ENCODE measurements around the gene IPP. TPM values are rescaled to one million over a fixed set of nuclear protein-coding genes. Genes with fewer than 3 reads are reported as not detected.

Gene IPP
- total and polyA plus RNA-seq, 8 donors = 3.1 to 11.3 (median 8.5) TPM

DNA sequence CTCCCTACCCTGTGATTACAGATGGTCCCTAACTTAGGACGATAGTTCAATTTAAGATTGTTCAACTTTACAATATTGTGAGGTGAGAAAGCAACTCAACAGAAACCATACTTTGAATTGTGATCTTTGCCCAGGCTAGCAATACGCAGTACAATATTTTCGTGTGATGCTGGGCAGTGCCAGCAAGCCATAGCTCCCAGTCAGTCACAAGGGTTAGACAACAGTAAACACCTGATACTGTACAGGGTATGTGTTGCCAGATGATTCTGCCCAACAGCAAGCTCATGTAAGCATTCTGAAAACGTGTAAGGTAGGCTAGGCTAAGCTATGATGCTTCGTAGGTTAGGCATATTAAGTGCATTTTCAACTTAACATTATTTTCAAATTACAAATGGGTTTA lies 76.0 kb downstream of the IPP start:
- H3K4me3 ChIP-seq = no peak overlapping the region
- WGBS, 2 donors = 55 to 56% methylated on average over 5 of the region's 5 CpGs
- no peak overlapping the region for H3K27ac ChIP-seq
- FAIRE-seq = no peak
- TF ChIP-seq CTCF (IDR thresholded peaks at IDR 0.05) = no peak
- intact Hi-C loops (cut with DNase I) = no loop called here
- no peak for DNase-seq
- no peaks in the 10 kb centered on the region for H3K9me3 ChIP-seq
- H3K36me3 ChIP-seq = no peaks in the 10 kb centered on the region
- H3K4me1 ChIP-seq = peaks cover 8 to 36% (median 24%) of the 10 kb centered on the region in 3 donors
- ATAC-seq = peak in 2 of 4 donors; percentile 30 to 49
- H3K27me3 ChIP-seq = no peaks in the 10 kb centered on the region

- Histone ChIP-seq H3K9me3 (no peaks in the 10 kb centered on the region), H3K4me1 (peaks cover 4 to 33% (median 19%) of the 10 kb centered on the region in 3 donors), H3K27ac (no peak overlapping the region), H3K36me3 (no peaks in the 10 kb centered on the region), H3K27me3 (no peaks in the 10 kb centered on the region), H3K4me3 (no peak overlapping the region)
- DNase-seq (no peak), ATAC-seq (no peak), FAIRE-seq (no peak)
- 94% methylated on average over 4 of the region's 4 CpGs for WGBS, 2 donors
- no peak for TF ChIP-seq CTCF (IDR thresholded peaks at IDR 0.05)
- intact Hi-C loops (cut with DNase I) = no loop called here
Observed at GRCh38 chr1:45673956-45674355, 76.5 kb downstream of the IPP start.

GRCh38 chr1:45669859-45670655 lies 80.4 kb downstream of the IPP start:
- Histone ChIP-seq H3K36me3 (no peaks in the 10 kb centered on the region), H3K4me3 (no peak overlapping the region), H3K27me3 (no peaks in the 10 kb centered on the region), H3K27ac (no peak overlapping the region), H3K9me3 (no peaks in the 10 kb centered on the region), H3K4me1 (peaks cover 0 to 15% (median 7%) of the 10 kb centered on the region in 3 donors)
- no peak for FAIRE-seq
- no peak for TF ChIP-seq CTCF (IDR thresholded peaks at IDR 0.05)
- WGBS, 2 donors = 74 to 86% methylated on average over 6 of the region's 6 CpGs
- no peak for ATAC-seq
- DNase-seq = no peak
- intact Hi-C loops (cut with DNase I) = no loop called here

GRCh38 chr1:45669379-45669778 lies 81.1 kb downstream of the IPP start:
- WGBS, 2 donors = 16 to 33% methylated on average over 1 of the region's 1 CpG
- DNase-seq = no peak
- H3K36me3 ChIP-seq = no peaks in the 10 kb centered on the region
- no peaks in the 10 kb centered on the region for H3K9me3 ChIP-seq
- no peak for TF ChIP-seq CTCF (IDR thresholded peaks at IDR 0.05)
- intact Hi-C loops (cut with DNase I) = no loop called here
- ATAC-seq = no peak
- no peaks in the 10 kb centered on the region for H3K27me3 ChIP-seq
- no peak overlapping the region for H3K4me3 ChIP-seq
- no peak overlapping the region for H3K27ac ChIP-seq
- peaks cover 0 to 15% (median 7%) of the 10 kb centered on the region in 3 donors for H3K4me1 ChIP-seq
- no peak for FAIRE-seq

DNA sequence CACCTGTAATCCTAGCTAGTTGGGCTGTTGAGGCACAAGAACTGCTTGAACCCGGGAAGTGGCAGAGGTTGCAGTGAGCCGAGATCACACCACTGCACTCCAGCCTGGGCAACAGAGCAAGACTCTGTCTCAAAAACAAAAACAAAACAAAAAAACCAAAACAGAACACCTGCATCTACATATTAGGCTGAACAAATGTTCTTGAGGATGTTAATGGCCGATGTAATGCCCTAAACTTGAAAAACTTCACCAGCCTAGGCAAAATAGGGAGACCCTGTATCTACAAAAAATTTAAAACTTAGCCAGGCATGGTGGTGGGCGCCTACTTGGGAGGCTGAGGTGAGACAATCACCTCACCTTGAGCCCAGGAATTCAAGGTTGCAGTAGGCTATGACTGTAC lies 81.9 kb downstream of the IPP start:
- Histone ChIP-seq H3K4me1 (peaks cover 0 to 15% (median 7%) of the 10 kb centered on the region in 3 donors), H3K36me3 (no peaks in the 10 kb centered on the region), H3K9me3 (no peaks in the 10 kb centered on the region), H3K27me3 (no peaks in the 10 kb centered on the region), H3K27ac (no peak overlapping the region), H3K4me3 (no peak overlapping the region)
- DNase-seq (no peak), ATAC-seq (peak in 2 of 4 donors; percentile 39 to 50), FAIRE-seq (no peak)
- TF ChIP-seq CTCF (IDR thresholded peaks at IDR 0.05) = no peak
- WGBS, 2 donors = 91 to 96% methylated on average over 4 of the region's 4 CpGs
- intact Hi-C loops (cut with DNase I) = no loop called here
